GM12878 (cell line): ENCODE measurements around the gene FABP7. TPM values are rescaled to one million over a fixed set of nuclear protein-coding genes. Genes with fewer than 3 reads are reported as not detected.

Experiments used
- ATAC-seq: fragments of 200-7000 bp; cut with Tn5 transposase; 3 replicates; pipeline ENCODE4 v1.9.1; 2020; ENCODE audit warnings: mild to moderate bottlenecking, moderate library complexity
- BruUV-seq: library from RNA; stranded (reverse); fragments of 400-500 nt; replicated peaks from 2 replicates; lab custom pipeline; 2021; lab: Mats Ljungman, UMichigan
- CTCF ChIA-PET: fragments of 300-600 bp; sonication (Branson Sonifier 250); formaldehyde crosslinking; extraction: SDS; loops from one replicate; lab custom pipeline; 2021; ENCODE audit warnings: inconsistent platforms; lab: Yijun Ruan, JAX
- POLR2A ChIA-PET: fragments of 350-600 bp; formaldehyde crosslinking; extraction: SDS; loops from one replicate; lab custom pipeline; 2021; ENCODE audit warnings: inconsistent platforms; lab: Charles Lee
- RAD21 ChIA-PET: fragments of 300-600 bp; sonication (Branson Sonifier 250); formaldehyde crosslinking; loops from one replicate; lab custom pipeline; 2023; ENCODE audit warnings: antibody characterized with exemption; ENCODE audit not compliant: unreplicated experiment; lab: Charles Lee
- SMC1A ChIA-PET: fragments of 300-600 bp; sonication (Branson Sonifier 250); formaldehyde crosslinking; loops from one replicate; lab custom pipeline; 2023; ENCODE audit not compliant: unreplicated experiment, uncharacterized antibody; lab: Charles Lee
- DNase-seq: peaks from one replicate; pipeline ENCODE4 v3.0.0-alpha.2; 2011; ENCODE audit warnings: low read depth, low spot score
- FAIRE-seq: peaks from 3 replicates; lab custom pipeline; 2011; peaks lifted over from hg19 to GRCh38; lab: Jason Lieb, UNC
- H2AFZ ChIP-seq: 2 replicates; pipeline ENCODE4 v1.6.0; 2011; ENCODE audit warnings: low read depth, low read length, control low read depth; ENCODE audit not compliant: control insufficient read depth
- H3K27ac ChIP-seq: 2 replicates; pipeline ENCODE4 v1.5.1; 2011; ENCODE audit warnings: control low read depth; ENCODE audit not compliant: control insufficient read depth, insufficient read depth
- H3K27me3 ChIP-seq, 2 experiments: replicated peaks in 1 of 2; 2 replicates each; pipeline versions ENCODE4 v1.6.0 to v1.6.1; 2011; ENCODE audit warnings: low read length in 1 of 2; ENCODE audit not compliant: control insufficient read depth in 2 of 2, insufficient read depth in 2 of 2
- H3K36me3 ChIP-seq, 2 experiments: 2 replicates each; pipeline ENCODE4 v1.5.1; 2011; ENCODE audit warnings: low read length in 1 of 2; ENCODE audit not compliant: control insufficient read depth in 2 of 2, insufficient read depth in 2 of 2
- H3K4me1 ChIP-seq: 2 replicates; pipeline ENCODE4 v1.6.1; 2011; ENCODE audit warnings: mild to moderate bottlenecking, low read length, moderate library complexity, mixed read lengths; ENCODE audit not compliant: control insufficient read depth, insufficient read depth
- H3K4me2 ChIP-seq: 2 replicates; pipeline ENCODE4 v1.6.0; 2011; ENCODE audit warnings: control low read depth; ENCODE audit not compliant: control insufficient read depth, insufficient read depth
- H3K4me3 ChIP-seq: fragments of 200-600 bp; sonication (generic); 2 replicates; pipeline ENCODE4 v1.5.1; 2016
- H3K79me2 ChIP-seq: 2 replicates; pipeline ENCODE4 v1.6.0; 2011; ENCODE audit warnings: low read length; ENCODE audit not compliant: control insufficient read depth, insufficient read depth
- H3K9ac ChIP-seq: 2 replicates; pipeline ENCODE4 v1.8.0; 2011; ENCODE audit warnings: low read length, control low read depth, mixed read lengths; ENCODE audit not compliant: control insufficient read depth, insufficient read depth
- H3K9me3 ChIP-seq: replicated peaks from 3 replicates; pipeline ENCODE4 v1.5.1; 2011; ENCODE audit warnings: mild to moderate bottlenecking, low read length; ENCODE audit not compliant: control insufficient read depth, insufficient read depth
- H4K20me1 ChIP-seq: 2 replicates; pipeline ENCODE4 v1.6.0; 2011; ENCODE audit not compliant: control insufficient read depth, insufficient read depth
- BCL11A ChIP-seq: IDR thresholded peaks from 2 replicates; pipeline ENCODE4 v1.6.1; 2011; ENCODE audit warnings: low read depth, low read length
- FOXK2 ChIP-seq: fragments of 450-650 bp; IDR thresholded peaks from 2 replicates; pipeline ENCODE4 v1.6.1; 2017; ENCODE audit warnings: mild to moderate bottlenecking, moderate library complexity
- IKZF1 ChIP-seq: fragments of 450-650 bp; conservative IDR thresholded peaks from 2 replicates; pipeline ENCODE4 v1.6.1; 2017; ENCODE audit warnings: antibody characterized with exemption, mild to moderate bottlenecking
- KAT2A ChIP-seq: conservative IDR thresholded peaks from 2 replicates; pipeline ENCODE4 v1.6.1; 2011; ENCODE audit warnings: low read depth, low read length; ENCODE audit not compliant: control insufficient read depth
- MXI1 ChIP-seq: fragments of 150-350 bp; IDR thresholded peaks from 2 replicates; pipeline ENCODE4 v1.6.1; 2011; ENCODE audit warnings: low read depth, mild to moderate bottlenecking, inconsistent platforms, low read length, improper control_type of control experiment
- MYC ChIP-seq: IDR thresholded peaks from 2 replicates; pipeline ENCODE4 v1.6.1; 2011; ENCODE audit warnings: mild to moderate bottlenecking, low read length, moderate library complexity, inconsistent platforms; ENCODE audit not compliant: insufficient read depth, insufficient replicate concordance, insufficient read length, severe bottlenecking
- RB1 ChIP-seq: fragments of 450-650 bp; formaldehyde crosslinking; IDR thresholded peaks from 2 replicates; pipeline ENCODE4 v1.6.1; 2017; ENCODE audit warnings: mild to moderate bottlenecking, borderline replicate concordance
- SKIL ChIP-seq: fragments of 450-650 bp; IDR thresholded peaks from 2 replicates; pipeline ENCODE4 v1.6.1; 2017; ENCODE audit warnings: mild to moderate bottlenecking, low read depth, inconsistent platforms; ENCODE audit not compliant: poor library complexity, severe bottlenecking
- SMAD5 ChIP-seq: IDR thresholded peaks from 2 replicates; pipeline ENCODE4 v1.6.1; 2016; ENCODE audit warnings: antibody characterized with exemption, low read depth
- SRF ChIP-seq, 2 experiments: IDR thresholded peaks; 2 replicates each; pipeline ENCODE4 v1.6.1; 2011; ENCODE audit warnings: low read depth in 2 of 2, low read length in 2 of 2, mild to moderate bottlenecking in 1 of 2, moderate library complexity in 1 of 2
- ZSCAN29 ChIP-seq: fragments of 450-650 bp; IDR thresholded peaks from 2 replicates; pipeline ENCODE4 v1.6.1; 2017; ENCODE audit warnings: mild to moderate bottlenecking, moderate library complexity
- WGBS: methylation state at CpG from one replicate; pipeline ENCODE4 v1.1.6; 2016; ENCODE audit warnings: low lambda C conversion rate; ENCODE audit not compliant: insufficient replicate concordance, insufficient coverage; ENCODE audit errors: missing lambda C conversion rate; 5-methylcytosine and 5-hydroxymethylcytosine counted together
- in situ Hi-C: fragments of 300-500 bp; cut with MboI; formaldehyde crosslinking; loops from 9 replicates; pipeline ENCODE4 v1.14.3; 2018; ENCODE audit warnings: mixed read lengths
- intact Hi-C: fragments of 100-400 bp; cut with micrococcal nuclease; formaldehyde crosslinking; loops from one replicate; pipeline ENCODE4 v1.14.2; 2022; ENCODE audit not compliant: unreplicated experiment
- polyA plus RNA-seq, 11 experiments: library from polyadenylated mRNA; depleted of rRNA in 4 of 11; unstranded in 6 of 11; stranded (reverse) in 5 of 11; fragments of >200 nt; fragmentation: Nextera tagmentation in 4 of 11; fragmentation: Illumina TruSeq in 1 of 11; extraction: Ambion mirVana in 4 of 11; extraction: Trizol in 1 of 11; gene quantifications; 1 replicate in 1 of 11; 2 replicates in 10 of 11; pipeline versions ENCODE4 v1.2.1 to v1.2.3, GENCODE V29; 2011 to 2016; ENCODE audit warnings: inconsistent platforms in 2 of 11, missing spikeins in 2 of 11, low read depth in 1 of 11
- total RNA-seq, 4 experiments: library from RNA; depleted of rRNA in 3 of 4; stranded (reverse); fragments of >200 nt in 3 of 4; fragmentation: Illumina TruSeq in 1 of 4; extraction: Trizol in 1 of 4; gene quantifications; 2 replicates each; pipeline versions ENCODE4 v1.2.1 to v1.2.3, GENCODE V29; 2013 to 2021
- TF ChIP-seq, protein P1 (sequence below): IDR thresholded peaks from 2 replicates; pipeline ENCODE4 v1.6.1; 2012; ENCODE audit warnings: low read length, inconsistent platforms
- TF ChIP-seq, protein P2 (sequence below): fragments of 450-650 bp; IDR thresholded peaks from 2 replicates; pipeline ENCODE4 v1.6.1; 2017; ENCODE audit warnings: low read depth, mild to moderate bottlenecking, moderate library complexity
- TF ChIP-seq, protein P3 (sequence below): fragments of 450-650 bp; IDR thresholded peaks from 2 replicates; pipeline ENCODE4 v1.6.1; 2016; ENCODE audit warnings: mild to moderate bottlenecking, moderate library complexity, borderline replicate concordance

Gene FABP7
- total and polyA plus RNA-seq, 10 of the 15 experiments (the other 5 are each of a cell fraction or from before 2014, with no cell fraction given): not detected

GRCh38 chr6:122788208-122788607 lies 8.7 kb downstream of the FABP7 start:
- ChIA-PET SMC1A (interaction anchor here (0.6 to 8.2 kb wide), 12 partner anchors 11 to 58 kb away, joined by 3 to 98 read pairs (median 10); no protein-coding TSS in a partner anchor), CTCF (interaction anchor here (0.9 to 6.8 kb wide), 8 partner anchors 9 to 297 kb away, joined by 3 to 52 read pairs (median 20); partner anchors contain the start of gene FABP7), RAD21 (interaction anchor here (1.8 to 7.9 kb wide), 2 partner anchors 10 to 37 kb away, joined by 8 to 57 read pairs; no protein-coding TSS in a partner anchor), POLR2A (interaction anchor here (1.1 to 4.2 kb wide), 2 partner anchors 13 to 35 kb away, joined by 5 to 14 read pairs; no protein-coding TSS in a partner anchor)
- no peak for DNase-seq
- 39% methylated on average over 6 of the region's 6 CpGs for WGBS
- Histone ChIP-seq H3K27ac (no peak overlapping the region), H3K4me2 (no peak overlapping the region), H3K4me1 (no peaks in the 10 kb centered on the region), H3K9ac (no peak overlapping the region), H3K36me3 (no peaks in the 10 kb centered on the region), H2AFZ (no peak overlapping the region), H3K27me3 (peaks cover 7 to 16% of the 10 kb centered on the region in 2 experiments), H3K79me2 (no peaks in the 10 kb centered on the region), H3K4me3 (no peak overlapping the region), H4K20me1 (no peaks in the 10 kb centered on the region), H3K9me3 (no peaks in the 10 kb centered on the region)
- ATAC-seq: no peak
- TF ChIP-seq SKIL (no peak), RB1 (no peak), IKZF1 (no peak), SMAD5 (no peak), SRF (IDR thresholded peaks at IDR 0.05; ENCODE audit: low read depth in 2 of 2, low read length in 2 of 2) (no peak), KAT2A (no peak), ZSCAN29 (no peak), MXI1 (no peak), FOXK2 (no peak), MYC (no peak), BCL11A (no peak)
- TF ChIP-seq, protein P1, sequence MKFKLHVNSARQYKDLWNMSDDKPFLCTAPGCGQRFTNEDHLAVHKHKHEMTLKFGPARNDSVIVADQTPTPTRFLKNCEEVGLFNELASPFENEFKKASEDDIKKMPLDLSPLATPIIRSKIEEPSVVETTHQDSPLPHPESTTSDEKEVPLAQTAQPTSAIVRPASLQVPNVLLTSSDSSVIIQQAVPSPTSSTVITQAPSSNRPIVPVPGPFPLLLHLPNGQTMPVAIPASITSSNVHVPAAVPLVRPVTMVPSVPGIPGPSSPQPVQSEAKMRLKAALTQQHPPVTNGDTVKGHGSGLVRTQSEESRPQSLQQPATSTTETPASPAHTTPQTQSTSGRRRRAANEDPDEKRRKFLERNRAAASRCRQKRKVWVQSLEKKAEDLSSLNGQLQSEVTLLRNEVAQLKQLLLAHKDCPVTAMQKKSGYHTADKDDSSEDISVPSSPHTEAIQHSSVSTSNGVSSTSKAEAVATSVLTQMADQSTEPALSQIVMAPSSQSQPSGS: no peak
- TF ChIP-seq, protein P2, sequence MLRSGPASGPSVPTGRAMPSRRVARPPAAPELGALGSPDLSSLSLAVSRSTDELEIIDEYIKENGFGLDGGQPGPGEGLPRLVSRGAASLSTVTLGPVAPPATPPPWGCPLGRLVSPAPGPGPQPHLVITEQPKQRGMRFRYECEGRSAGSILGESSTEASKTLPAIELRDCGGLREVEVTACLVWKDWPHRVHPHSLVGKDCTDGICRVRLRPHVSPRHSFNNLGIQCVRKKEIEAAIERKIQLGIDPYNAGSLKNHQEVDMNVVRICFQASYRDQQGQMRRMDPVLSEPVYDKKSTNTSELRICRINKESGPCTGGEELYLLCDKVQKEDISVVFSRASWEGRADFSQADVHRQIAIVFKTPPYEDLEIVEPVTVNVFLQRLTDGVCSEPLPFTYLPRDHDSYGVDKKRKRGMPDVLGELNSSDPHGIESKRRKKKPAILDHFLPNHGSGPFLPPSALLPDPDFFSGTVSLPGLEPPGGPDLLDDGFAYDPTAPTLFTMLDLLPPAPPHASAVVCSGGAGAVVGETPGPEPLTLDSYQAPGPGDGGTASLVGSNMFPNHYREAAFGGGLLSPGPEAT: no peak
- TF ChIP-seq, protein P3, sequence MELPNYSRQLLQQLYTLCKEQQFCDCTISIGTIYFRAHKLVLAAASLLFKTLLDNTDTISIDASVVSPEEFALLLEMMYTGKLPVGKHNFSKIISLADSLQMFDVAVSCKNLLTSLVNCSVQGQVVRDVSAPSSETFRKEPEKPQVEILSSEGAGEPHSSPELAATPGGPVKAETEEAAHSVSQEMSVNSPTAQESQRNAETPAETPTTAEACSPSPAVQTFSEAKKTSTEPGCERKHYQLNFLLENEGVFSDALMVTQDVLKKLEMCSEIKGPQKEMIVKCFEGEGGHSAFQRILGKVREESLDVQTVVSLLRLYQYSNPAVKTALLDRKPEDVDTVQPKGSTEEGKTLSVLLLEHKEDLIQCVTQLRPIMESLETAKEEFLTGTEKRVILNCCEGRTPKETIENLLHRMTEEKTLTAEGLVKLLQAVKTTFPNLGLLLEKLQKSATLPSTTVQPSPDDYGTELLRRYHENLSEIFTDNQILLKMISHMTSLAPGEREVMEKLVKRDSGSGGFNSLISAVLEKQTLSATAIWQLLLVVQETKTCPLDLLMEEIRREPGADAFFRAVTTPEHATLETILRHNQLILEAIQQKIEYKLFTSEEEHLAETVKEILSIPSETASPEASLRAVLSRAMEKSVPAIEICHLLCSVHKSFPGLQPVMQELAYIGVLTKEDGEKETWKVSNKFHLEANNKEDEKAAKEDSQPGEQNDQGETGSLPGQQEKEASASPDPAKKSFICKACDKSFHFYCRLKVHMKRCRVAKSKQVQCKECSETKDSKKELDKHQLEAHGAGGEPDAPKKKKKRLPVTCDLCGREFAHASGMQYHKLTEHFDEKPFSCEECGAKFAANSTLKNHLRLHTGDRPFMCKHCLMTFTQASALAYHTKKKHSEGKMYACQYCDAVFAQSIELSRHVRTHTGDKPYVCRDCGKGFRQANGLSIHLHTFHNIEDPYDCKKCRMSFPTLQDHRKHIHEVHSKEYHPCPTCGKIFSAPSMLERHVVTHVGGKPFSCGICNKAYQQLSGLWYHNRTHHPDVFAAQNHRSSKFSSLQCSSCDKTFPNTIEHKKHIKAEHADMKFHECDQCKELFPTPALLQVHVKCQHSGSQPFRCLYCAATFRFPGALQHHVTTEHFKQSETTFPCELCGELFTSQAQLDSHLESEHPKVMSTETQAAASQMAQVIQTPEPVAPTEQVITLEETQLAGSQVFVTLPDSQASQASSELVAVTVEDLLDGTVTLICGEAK: no peak
- no TSS peak for BruUV-seq
- in situ Hi-C loops: no loop called here
- FAIRE-seq: no peak
- intact Hi-C loops: no loop called here
